SK-N-SH (cell line): Measurements from ENCODE around the gene TMEM187. TPM values are rescaled to one million over a fixed set of nuclear protein-coding genes. Genes with fewer than 3 reads are reported as not detected.

ENCODE experiments used
- CTCF ChIA-PET: fragments of 300-600, 350-600 bp; formaldehyde crosslinking; extraction: SDS; loops from one replicate; lab custom pipeline; 2021; lab: Yijun Ruan, JAX
- POLR2A ChIA-PET: fragments of 350-600 bp; sonication (Branson Sonifier 250); formaldehyde crosslinking; extraction: SDS; loops from one replicate; lab custom pipeline; 2020; ENCODE audit warnings: antibody characterized with exemption, inconsistent platforms; lab: Yijun Ruan, JAX
- DNase-seq: peaks from one replicate; pipeline ENCODE4 v3.0.0; 2012
- H2AFZ ChIP-seq: fragments of 200-600 bp; sonication (generic); 2 replicates; pipeline ENCODE4 v1.8.1; 2016; ENCODE audit warnings: antibody characterized with exemption, mild to moderate bottlenecking, low read depth
- H3F3A ChIP-seq: fragments of 200-600 bp; sonication (generic); replicated peaks from 2 replicates; pipeline ENCODE3; 2016; ENCODE audit warnings: antibody characterized with exemption, mild to moderate bottlenecking; ENCODE audit not compliant: insufficient read depth
- H3K27ac ChIP-seq, 2 experiments: fragments of 200-500 bp in 1 of 2; fragments of 200-600 bp in 1 of 2; sonication (Bioruptor generic) in 1 of 2; sonication (generic), shearing (Covaris generic) in 1 of 2; 2 replicates each; pipeline versions ENCODE4 v1.5.1 to v1.6.1; 2014 to 2016; ENCODE audit warnings: low read depth in 2 of 2, inconsistent platforms in 1 of 2, low read length in 1 of 2, mild to moderate bottlenecking in 1 of 2, mixed read lengths in 1 of 2
- H3K27me3 ChIP-seq: fragments of 200-600 bp; sonication (generic), shearing (Covaris generic); 2 replicates; pipeline ENCODE4 v1.6.1; 2016; ENCODE audit warnings: mixed run types; ENCODE audit not compliant: insufficient read depth
- H3K36me3 ChIP-seq, 2 experiments: fragments of 200-500 bp in 1 of 2; fragments of 200-600 bp in 1 of 2; sonication (Bioruptor generic) in 1 of 2; sonication (generic) in 1 of 2; replicated peaks in 1 of 2; 2 replicates each; pipeline versions ENCODE3 to v1.5.1; 2014 to 2016; ENCODE audit warnings: low read length in 1 of 2, mild to moderate bottlenecking in 1 of 2; ENCODE audit not compliant: insufficient read depth in 2 of 2, control insufficient read depth in 1 of 2
- H3K4me1 ChIP-seq, 2 experiments: fragments of 200-500 bp in 1 of 2; fragments of 200-600 bp in 1 of 2; sonication (Bioruptor generic) in 1 of 2; sonication (generic), shearing (Covaris generic) in 1 of 2; 2 replicates each; pipeline versions ENCODE4 v1.5.1 to v1.6.1; 2014 to 2016; ENCODE audit warnings: low read depth in 1 of 2, low read length in 1 of 2, mixed run types in 1 of 2; ENCODE audit not compliant: insufficient read depth in 2 of 2, control insufficient read depth in 1 of 2
- H3K4me2 ChIP-seq: fragments of 200-600 bp; sonication (generic), shearing (Covaris generic); 2 replicates; pipeline ENCODE4 v1.6.1; 2017; ENCODE audit warnings: mixed run types
- H3K4me3 ChIP-seq, 2 experiments: fragments of 200-500 bp in 1 of 2; fragments of 200-600 bp in 1 of 2; sonication (Bioruptor generic) in 1 of 2; sonication (generic), shearing (Covaris generic) in 1 of 2; 2 replicates each; pipeline versions ENCODE4 v1.5.1 to v1.8.1; 2014 to 2016; ENCODE audit warnings: low read depth in 2 of 2, inconsistent platforms in 1 of 2, low read length in 1 of 2, mild to moderate bottlenecking in 1 of 2, mixed read lengths in 1 of 2, moderate library complexity in 1 of 2
- H3K79me2 ChIP-seq: fragments of 200-600 bp; sonication (generic); 2 replicates; pipeline ENCODE4 v1.8.1; 2017; ENCODE audit warnings: mild to moderate bottlenecking; ENCODE audit not compliant: insufficient read depth
- H3K9ac ChIP-seq: fragments of 200-600 bp; sonication (generic); 2 replicates; pipeline ENCODE4 v1.6.1; 2017; ENCODE audit warnings: mixed run types
- H3K9me2 ChIP-seq: fragments of 200-600 bp; sonication (generic); 2 replicates; pipeline ENCODE4 v1.6.1; 2017; ENCODE audit warnings: mixed run types
- H3K9me3 ChIP-seq: fragments of 200-600 bp; sonication (generic); 2 replicates; pipeline ENCODE4 v1.6.1; 2017; ENCODE audit warnings: mixed run types, mild to moderate bottlenecking, moderate library complexity
- H4K20me1 ChIP-seq: fragments of 200-600 bp; sonication (generic); 2 replicates; pipeline ENCODE4 v1.6.1; 2017; ENCODE audit warnings: mild to moderate bottlenecking, mixed run types; ENCODE audit not compliant: insufficient read depth
- EP300 ChIP-seq, 2 experiments: IDR thresholded peaks; 2 replicates each; pipeline versions ENCODE4 v1.4.0 to v1.6.1; 2012; ENCODE audit warnings: borderline replicate concordance in 1 of 2, low read depth in 1 of 2, low read length in 1 of 2
- EZH2phosphoT487 ChIP-seq: fragments of 200-600 bp; sonication (generic); IDR thresholded peaks from 2 replicates; pipeline ENCODE4 v1.6.1; 2017; ENCODE audit warnings: low read depth, mixed run types, mild to moderate bottlenecking, antibody characterized with exemption, moderate library complexity, borderline replicate concordance
- FOXJ3 ChIP-seq: sonication (generic); formaldehyde crosslinking; IDR thresholded peaks from 2 replicates; pipeline ENCODE4 v1.5.1; 2020; ENCODE audit warnings: mild to moderate bottlenecking, missing genetic modification reagents
- GABPA ChIP-seq: IDR thresholded peaks from 2 replicates; pipeline ENCODE4 v1.4.0; 2012; ENCODE audit warnings: low read depth, mild to moderate bottlenecking
- IRF3 ChIP-seq: fragments of 150-350 bp; IDR thresholded peaks from 2 replicates; pipeline ENCODE4 v1.6.1; 2016; ENCODE audit warnings: mild to moderate bottlenecking, low read depth, low read length
- JUND ChIP-seq: IDR thresholded peaks from 2 replicates; pipeline ENCODE4 v1.4.0; 2012
- NFIC ChIP-seq: IDR thresholded peaks from 2 replicates; pipeline ENCODE4 v1.4.0; 2012; ENCODE audit warnings: borderline replicate concordance
- NRF1 ChIP-seq: IDR thresholded peaks from 2 replicates; pipeline ENCODE4 v1.6.1; 2012; ENCODE audit warnings: low read depth, mild to moderate bottlenecking, low read length
- POLR2AphosphoS5 ChIP-seq: IDR thresholded peaks from 2 replicates; pipeline ENCODE4 v1.6.1; 2012; ENCODE audit warnings: low read depth, low read length
- RCOR1 ChIP-seq: fragments of 150-350 bp; IDR thresholded peaks from 2 replicates; pipeline ENCODE4 v1.6.1; 2017; ENCODE audit warnings: antibody characterized with exemption, low read length
- REST ChIP-seq: IDR thresholded peaks from 2 replicates; pipeline ENCODE4 v1.6.1; 2012; ENCODE audit warnings: mild to moderate bottlenecking, low read depth, low read length, moderate library complexity
- TAF1 ChIP-seq: IDR thresholded peaks from 2 replicates; pipeline ENCODE4 v1.6.1; 2012; ENCODE audit warnings: low read depth, mild to moderate bottlenecking, low read length, moderate library complexity, borderline replicate concordance
- TCF12 ChIP-seq: IDR thresholded peaks from 2 replicates; pipeline ENCODE4 v1.4.0; 2012
- USF2 ChIP-seq: fragments of 150-350 bp; IDR thresholded peaks from 2 replicates; pipeline ENCODE4 v1.6.1; 2017; ENCODE audit warnings: antibody characterized with exemption, low read length, low read depth, borderline replicate concordance
- ZBTB33 ChIP-seq: IDR thresholded peaks from 2 replicates; pipeline ENCODE4 v1.4.0; 2012; ENCODE audit warnings: low read depth, borderline replicate concordance
- WGBS: methylation state at CpG from one replicate; pipeline ENCODE4 v1.1.6; 2017; ENCODE audit warnings: low lambda C conversion rate; 5-methylcytosine and 5-hydroxymethylcytosine counted together
- polyA plus RNA-seq, 3 experiments: library from polyadenylated mRNA; depleted of rRNA; stranded (reverse); fragments of >200 nt; gene quantifications; 2 replicates each; pipeline ENCODE4 v1.2.3, GENCODE V29; 2012

The TMEM187 gene
- polyA plus RNA-seq, 1 of the 3 experiments (the other 2 are of a cell fraction): 10.9 TPM

- Histone ChIP-seq H3K27ac (no peak overlapping the region), H3K9ac (no peak overlapping the region), H3K4me3 (no peak overlapping the region), H3K4me1 (peaks cover 5 to 6% of the 10 kb centered on the region in 2 experiments; a peak in 2 of 4 replicates), H4K20me1 (no peaks in the 10 kb centered on the region), H3K27me3 (0 out of 2 replicates have a peak, but pooled peaks cover 3% of the 10 kb centered on the region), H3K9me3 (no peaks in the 10 kb centered on the region), H3F3A (no peaks in the 10 kb centered on the region), H3K4me2 (0 out of 2 replicates have a peak overlapping the region, but pooled peaks have one; percentile 24), H3K9me2 (no peaks in the 10 kb centered on the region), H3K79me2 (no peaks in the 10 kb centered on the region), H2AFZ (no peak overlapping the region), H3K36me3 (no peaks in the 10 kb centered on the region)
- ChIA-PET POLR2A (interaction anchor here (0.6 kb wide), 1 partner anchor 236 kb away, joined by 3 read pairs; no protein-coding TSS in a partner anchor), CTCF (interaction anchor here (6.0 kb wide), 1 partner anchor 13 kb away, joined by 43 read pairs; no protein-coding TSS in a partner anchor)
- WGBS: 50% methylated on average over 16 of the region's 19 CpGs
- no peak for DNase-seq
- TF ChIP-seq TCF12: no peak
- TF ChIP-seq NRF1: no peak
- no peak for TF ChIP-seq NFIC
- no peak for TF ChIP-seq REST
- TF ChIP-seq EP300 (IDR thresholded peaks at IDR 0.05; ENCODE audit: borderline replicate concordance in 1 of 2, low read depth in 1 of 2, low read length in 1 of 2): no peak
- no peak for TF ChIP-seq RCOR1
- no peak for TF ChIP-seq JUND
- TF ChIP-seq POLR2AphosphoS5: no peak
- TF ChIP-seq EZH2phosphoT487: no peak
- TF ChIP-seq GABPA: no peak
- no peak for TF ChIP-seq USF2
- no peak for TF ChIP-seq FOXJ3 (CRISPR knock-in tag)
- no peak for TF ChIP-seq ZBTB33
- TF ChIP-seq IRF3: no peak
- no peak for TF ChIP-seq TAF1
- TF ChIP-seq, all 33 proteins: peak for 0
Observed at GRCh38 chrX:153999359-154000037, 26.9 kb downstream of the TMEM187 start.
